SW 1271 (cell line): ENCODE results near the gene CDK4.

Source experiments
- DNase-seq, 2 experiments: peaks; one replicate each; lab custom pipeline; 2025; lab: John Stamatoyannopoulos, UW

CDK4 gene

GRCh38 chr12:57739387-57739786 lies 12.7 kb downstream of the CDK4 start:
- no peak for DNase-seq

DNA sequence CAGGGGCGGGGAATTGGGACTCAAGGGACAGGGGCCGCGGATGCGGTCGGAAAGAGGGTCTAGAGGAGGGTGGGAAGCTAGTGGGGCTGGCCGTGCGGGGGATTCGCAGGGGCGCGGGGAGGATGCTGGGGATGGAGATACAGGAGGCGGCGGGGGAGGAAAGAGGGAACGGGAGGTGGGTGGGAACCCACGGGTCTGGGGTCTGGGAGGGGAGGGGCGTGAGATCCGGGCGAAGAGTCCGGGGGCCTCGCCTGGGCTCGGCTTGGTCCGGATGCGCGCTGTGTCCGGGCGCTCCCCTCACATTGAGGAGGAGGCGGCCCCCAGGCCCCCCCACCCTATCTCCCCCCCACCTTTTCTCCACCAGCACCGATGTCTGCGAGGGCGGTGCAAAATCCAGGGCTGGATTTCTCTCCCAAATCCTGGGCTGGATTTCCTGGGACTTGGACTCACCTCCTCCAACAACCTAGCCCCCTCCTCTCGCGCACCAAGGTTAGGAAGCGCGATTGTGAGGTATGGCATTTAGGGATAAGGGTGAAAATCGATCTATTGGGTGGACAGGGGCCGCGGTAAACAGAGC lies 13.4 kb downstream of the CDK4 start, which contains the start of gene AGAP2:
Gene AGAP2 (minus strand): TSS at position 82 of the 577 bp plus-strand sequence. CDS start 496 bp downstream, outside the sequence.
- DNase-seq: no peak

GRCh38 chr12:57737467-57738460 lies 14.3 kb downstream of the CDK4 start:
- DNase-seq: no peak

DNA sequence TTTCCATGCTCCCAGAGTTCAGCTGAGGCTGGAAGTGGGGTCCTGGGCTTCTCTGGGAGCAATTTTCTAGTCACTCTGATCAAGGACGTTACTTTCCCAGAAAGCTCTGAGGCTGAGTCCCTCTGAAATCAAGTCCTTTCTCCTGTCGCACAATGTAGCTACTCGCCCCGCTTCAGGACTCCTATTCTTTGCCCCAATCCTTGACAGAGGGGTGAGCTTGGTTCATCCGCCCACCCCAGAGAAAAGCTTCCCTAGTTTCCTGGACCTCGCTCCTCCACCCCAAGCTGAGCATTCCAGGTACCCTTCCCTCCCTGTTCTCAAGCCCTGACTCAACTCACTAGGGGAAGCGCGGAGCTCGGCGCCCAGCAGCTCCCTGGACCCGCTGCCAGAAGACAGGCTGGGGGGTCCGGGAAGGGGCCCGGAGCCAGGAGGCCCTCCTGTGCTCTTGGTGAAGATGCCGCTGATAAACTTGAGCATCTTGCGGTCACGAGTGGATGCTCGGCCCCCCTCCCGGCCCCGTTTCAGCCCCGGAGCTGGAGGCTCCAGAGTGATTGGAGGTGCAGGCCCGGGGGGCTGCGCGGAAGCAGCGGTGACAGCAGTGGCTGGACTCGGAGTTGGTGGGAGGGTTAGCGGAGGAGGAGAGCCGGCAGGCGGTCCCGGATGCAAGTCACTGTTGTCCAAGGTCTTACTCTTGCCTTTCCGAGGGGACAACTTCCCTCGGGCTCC lies 15.2 kb downstream of the CDK4 start:
- no peak for DNase-seq

- DNase-seq: peak in 1 of 2 experiments; percentile 48
Measured at GRCh38 chr12:57735952-57736740, 16.0 kb downstream of the CDK4 start.

- no peak for DNase-seq
Measured at GRCh38 chr12:57735198-57735855, 16.8 kb downstream of the CDK4 start.

DNA sequence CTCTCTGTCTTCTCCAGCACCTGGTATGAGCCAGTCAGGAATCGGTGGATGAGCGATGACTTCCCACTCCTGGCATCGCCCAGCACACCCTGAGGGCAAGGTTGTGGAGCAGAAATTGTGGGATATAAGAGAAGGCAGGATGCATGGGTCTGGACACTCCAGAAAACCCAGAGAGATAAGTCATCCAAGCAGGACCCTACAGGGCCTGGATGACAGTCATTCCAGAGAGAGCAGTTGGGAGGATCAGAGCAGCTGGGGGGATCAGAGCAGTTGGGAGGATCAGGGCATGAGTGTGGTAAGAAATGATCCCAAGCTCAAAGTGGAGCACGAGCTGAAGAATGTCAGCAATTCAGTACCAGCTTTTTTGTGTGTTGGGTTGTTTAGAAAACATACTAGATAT lies 17.5 kb downstream of the CDK4 start:
- no peak for DNase-seq

GRCh38 chr12:57733928-57734327 lies 18.2 kb downstream of the CDK4 start:
- DNase-seq: no peak

- no peak for DNase-seq
Measured at GRCh38 chr12:57732726-57733593, 19.1 kb downstream of the CDK4 start.

- DNase-seq: no peak
Measured at GRCh38 chr12:57732270-57732669, 19.8 kb downstream of the CDK4 start.

GRCh38 chr12:57731411-57732080 lies 20.6 kb downstream of the CDK4 start:
- no peak for DNase-seq

DNA sequence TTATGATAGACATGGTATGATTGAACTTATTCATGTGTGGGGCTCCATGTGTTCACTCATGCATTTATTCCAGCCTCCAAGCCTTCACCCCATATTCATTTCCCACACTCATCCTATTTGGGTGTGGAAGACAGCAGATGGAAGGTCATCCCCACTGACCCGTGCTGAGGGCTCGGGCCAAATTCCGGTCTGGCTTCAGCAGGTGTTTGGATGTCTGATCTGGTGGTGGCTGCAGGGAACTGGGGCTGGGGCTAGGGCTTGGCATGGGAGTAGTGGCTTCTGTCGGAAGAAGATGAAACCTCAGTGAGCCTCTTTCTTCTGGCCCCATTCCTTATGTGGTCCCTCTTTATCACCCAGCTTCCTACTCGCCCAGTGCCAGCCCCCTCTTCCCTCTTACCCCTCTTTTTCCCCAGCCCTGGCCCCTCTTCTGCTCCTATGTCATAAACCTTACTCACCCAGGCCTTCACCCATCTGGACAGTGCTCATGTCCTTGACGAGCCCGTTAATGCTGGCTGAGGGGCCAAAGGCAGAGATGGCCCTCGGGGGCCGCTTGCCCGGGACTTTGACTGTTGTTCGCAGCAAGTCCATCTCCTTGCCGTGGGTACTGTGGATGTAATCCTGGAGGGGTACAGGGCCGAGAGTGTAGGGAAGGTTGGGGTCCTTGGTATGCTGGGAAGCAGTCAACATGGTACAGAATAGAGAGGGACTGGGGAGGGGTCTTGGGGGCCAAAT lies 21.6 kb downstream of the CDK4 start:
- DNase-seq: no peak

DNA sequence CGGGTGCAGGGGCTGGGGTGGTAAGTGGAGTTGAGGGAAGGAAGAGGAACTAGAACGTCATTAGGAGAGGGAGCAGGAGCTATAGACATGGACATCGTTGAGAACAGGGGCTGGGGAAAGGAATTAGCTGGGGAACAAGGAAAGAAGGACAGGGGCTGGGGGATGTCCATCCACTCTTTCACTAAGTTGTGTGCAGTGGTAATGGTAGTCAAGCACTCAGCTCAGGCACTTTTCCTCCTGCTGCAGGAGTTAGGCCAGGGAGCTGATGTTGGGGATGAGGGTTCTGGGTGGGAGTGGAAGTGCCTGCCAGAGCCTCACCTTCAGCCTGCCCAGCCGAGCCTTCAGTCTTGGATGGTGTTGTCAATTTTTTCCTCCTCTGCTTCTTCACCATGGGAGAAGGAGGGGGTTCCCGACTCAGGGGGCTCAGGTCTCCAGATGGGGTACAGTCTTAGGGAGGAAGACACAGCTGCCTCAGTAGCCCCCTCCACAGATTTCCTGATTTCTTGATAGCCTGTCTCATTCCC lies 22.7 kb downstream of the CDK4 start:
- no peak for DNase-seq

DNA sequence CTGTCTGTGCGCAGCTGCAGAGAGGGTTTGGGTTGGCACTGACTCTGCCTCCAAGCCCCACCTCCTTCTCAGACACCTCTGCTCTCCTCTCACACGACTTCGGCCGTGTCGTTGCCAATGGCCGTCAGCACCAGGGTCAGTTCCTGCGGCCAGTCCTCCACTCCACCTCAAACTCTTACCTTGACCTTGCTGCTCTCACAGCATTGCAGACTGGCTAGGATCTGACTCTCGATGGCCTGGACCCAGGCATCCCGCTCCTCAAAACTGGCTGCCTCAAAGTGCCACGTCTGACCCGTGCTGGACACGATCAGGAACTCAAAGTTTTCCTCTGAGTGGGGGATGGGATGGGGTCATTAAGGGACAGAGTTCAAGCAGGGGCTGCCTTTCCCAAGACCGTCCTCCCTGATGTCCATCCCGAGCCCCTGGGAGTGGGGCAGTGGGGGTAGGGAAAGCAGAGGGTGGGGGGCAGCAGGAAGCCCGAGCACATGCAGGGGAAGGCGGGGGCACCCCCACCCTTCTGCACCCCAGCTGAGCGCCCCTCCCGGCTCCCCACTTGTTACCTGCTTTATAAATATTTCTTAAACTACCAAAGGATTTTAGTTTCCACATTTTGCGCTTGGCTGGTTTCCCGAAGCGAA lies 24.2 kb downstream of the CDK4 start:
- no peak for DNase-seq

DNA sequence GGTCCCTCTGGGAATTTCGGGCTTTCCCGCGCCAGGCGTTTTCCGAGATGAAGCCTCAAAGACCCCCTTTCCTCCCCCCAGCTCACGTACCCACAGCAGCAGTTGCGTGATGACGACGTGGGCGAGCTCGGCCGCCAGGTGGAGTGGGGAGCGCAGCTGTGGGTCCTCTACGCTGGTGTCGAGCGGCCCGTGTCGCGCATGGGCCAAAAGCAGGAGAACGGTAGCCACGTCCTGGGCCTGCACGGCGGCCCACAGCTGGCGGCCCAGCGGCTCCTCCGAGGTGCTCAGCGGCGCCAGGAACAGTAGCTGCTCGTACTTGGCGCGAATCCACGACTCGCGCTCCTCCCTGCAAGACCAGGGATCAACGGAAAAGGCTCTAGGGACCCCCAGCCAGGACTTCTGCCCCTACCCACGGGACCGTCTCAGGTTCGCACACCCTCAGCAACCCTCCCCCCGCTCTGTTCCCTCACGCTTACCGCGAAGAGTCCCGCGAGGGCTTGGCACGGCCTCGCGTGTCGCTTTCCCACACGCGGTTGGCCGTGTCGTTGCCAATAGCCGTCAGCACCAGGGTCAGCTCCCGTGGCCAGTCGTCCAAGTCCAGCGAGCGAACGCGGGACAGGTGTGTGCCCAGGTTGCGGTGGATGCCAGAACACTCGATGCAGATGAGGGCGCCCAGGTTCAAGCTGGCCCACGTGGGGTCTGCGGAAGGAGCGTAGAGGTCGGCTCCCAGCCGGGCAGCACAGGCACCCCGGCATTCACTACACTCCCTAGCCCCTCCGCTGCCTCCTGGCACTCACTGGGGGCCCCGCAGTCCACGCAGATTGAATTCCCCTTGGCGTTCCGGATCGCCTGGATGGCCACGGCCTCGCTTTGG lies 25.0 kb downstream of the CDK4 start:
- no peak for DNase-seq

- peak; percentile 52 to 85 for DNase-seq
Measured at GRCh38 chr12:57726151-57726883, 25.8 kb downstream of the CDK4 start.

DNA sequence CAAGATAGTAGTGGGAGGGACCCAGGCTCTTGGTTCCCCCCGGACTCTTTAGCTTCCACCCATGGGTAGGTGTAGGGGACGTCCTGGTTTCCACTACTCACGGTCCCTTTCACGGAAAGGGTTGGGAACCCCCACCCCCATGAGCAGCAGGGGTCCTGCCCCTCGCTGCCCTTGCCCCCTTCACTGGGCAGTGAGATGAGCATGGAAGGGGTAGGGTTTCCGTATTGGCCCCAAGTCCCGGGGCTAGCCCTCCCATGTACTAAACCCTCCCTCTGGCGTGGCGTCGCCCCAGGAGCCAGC lies 26.3 kb downstream of the CDK4 start:
- DNase-seq: no peak
